ENCODE measurements around the gene STX18.
"Not testable (repeated sequence)": the region's sequence is repeated elsewhere in the genome, so short reads cannot be mapped to it uniquely, and the experiment has no call there.

STX18 gene

DNA sequence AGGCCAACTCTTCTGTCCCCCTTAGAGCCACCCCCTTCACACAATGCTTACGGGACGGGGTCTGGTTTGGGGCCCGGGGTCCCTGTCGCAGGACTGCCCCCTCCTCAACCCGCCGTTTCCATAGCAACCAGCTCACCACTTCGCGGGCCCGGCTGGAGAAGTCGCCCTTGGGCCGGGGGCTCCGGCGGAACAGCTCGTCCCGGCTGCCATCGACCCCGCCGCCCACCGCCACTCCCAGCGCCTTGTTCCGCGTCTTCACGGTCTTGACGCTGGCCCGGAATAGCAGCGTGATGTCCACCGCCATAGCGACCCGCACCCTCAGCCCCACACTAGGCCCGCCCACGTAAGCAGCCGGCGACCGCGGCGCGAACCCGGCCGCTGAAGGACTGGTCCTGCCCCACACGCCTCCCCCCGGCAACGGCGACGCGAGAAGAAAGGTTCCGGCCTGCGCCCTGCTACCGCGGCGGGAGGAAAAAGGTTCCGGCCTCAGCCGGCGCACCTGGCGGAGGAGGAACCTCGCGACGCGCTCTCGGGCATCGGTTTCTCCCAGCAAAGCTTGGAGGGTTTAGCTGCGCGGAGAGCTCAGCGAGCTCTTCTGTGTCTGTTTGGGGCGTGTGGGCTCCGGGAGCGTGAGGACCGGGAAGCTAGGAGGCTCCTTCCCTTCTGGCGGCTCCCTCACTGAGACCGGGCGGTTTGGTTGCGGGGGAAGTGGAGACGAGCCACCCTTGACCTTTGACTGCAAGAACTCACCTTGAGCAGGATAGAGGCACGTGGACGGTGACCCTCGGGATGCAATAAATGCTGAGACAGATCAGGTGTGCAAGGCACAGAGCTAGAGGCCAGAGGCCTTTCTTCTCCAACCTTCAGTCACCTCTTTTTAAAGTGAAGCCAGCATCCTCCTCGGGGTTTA lies at the start of gene STX18:
Gene STX18 (minus strand): TSS at position 388 of the 910 bp plus-strand sequence. CDS start 84 bp downstream, at position 304.
- peak; percentile 78 for DNase-seq

DNA sequence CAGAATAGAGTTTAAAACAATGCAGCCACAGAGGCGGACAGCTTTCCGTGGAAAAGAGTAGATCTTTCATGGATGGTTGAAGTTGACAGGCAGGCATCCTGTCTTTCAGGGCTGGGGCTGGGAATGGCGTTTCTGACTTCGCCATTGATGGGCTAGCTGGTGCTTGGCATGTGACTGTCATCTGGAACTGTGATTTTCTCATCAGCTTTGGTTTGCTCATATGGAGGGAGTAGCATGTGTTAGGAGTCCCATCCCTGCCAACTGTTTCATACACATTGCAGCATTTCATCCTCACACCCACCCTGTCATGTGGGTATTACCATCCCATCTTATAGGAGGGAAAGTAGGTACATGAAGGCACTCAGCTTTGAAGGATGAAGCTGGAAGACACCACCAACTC lies 49.2 kb upstream of the STX18 start:
- no peak for DNase-seq

DNA sequence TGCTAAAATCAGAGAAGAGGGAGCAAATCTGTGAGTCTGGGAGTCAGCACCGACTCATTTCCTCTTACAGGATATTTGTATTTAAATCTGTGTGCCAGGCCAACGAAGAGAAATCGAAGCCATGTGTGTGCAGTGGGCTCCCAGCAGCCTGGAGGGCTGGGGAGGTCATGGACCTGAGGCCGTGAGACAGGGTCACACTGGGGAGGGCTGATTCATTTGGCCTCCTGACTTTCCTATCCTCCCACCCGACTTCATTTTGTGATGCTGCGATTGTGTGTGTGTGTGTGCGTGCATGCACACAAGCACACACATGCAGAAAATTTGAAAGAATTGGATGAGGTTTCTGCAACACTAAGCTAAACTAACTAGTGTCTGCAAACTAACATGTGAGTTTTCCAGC lies 48.7 kb upstream of the STX18 start:
- no peak for DNase-seq

DNA sequence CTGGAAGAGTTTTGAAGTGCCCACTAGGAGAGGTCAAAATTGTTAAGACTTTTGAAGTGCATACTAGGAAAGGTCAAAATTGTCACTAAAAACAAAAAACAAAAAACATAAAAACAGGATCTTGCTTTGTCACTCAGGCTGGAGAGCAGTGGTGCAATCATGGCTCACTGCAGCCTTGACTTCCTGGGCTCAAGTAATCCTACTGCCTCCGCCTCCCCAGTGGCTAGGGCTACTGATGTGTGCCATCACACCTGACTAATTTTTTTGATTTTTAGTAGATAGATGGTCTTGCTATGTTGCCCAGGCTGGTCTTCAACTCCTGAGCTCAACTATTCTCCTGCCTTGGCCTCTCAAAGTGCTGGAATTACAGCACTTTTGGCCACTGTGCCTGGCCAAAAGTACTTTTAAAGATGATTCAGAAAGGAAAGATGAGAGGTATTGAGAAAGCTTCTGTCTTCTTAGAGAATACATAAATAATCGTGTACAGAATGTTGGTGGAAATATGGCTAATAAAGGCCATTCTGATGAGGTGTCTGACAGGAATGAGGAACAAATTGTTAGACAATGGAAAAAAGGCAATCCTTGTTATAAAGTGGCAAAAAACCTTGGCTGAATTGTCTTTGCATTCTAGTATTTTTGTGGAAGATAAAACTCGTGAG lies 43.3 kb upstream of the STX18 start:
- no peak for DNase-seq

DNA sequence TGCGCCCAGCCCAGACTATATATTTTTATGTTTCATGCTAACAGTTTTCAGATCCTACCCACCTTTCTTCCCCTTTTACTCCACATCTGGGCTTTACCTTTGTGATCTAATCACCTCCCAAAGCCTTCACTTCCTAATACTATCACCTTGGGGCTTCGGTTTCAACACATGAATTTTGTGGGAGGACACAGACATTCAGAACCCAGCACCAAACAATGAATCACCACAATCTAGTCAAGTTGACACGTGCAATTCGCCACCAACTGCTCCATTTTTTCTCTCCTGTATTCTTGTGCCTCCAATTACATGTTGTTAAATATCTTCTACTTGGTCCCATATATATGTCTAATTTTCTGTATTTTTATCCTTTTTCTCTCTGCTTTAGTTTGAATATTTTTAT lies 41.8 kb upstream of the STX18 start:
- DNase-seq: no peak

DNA sequence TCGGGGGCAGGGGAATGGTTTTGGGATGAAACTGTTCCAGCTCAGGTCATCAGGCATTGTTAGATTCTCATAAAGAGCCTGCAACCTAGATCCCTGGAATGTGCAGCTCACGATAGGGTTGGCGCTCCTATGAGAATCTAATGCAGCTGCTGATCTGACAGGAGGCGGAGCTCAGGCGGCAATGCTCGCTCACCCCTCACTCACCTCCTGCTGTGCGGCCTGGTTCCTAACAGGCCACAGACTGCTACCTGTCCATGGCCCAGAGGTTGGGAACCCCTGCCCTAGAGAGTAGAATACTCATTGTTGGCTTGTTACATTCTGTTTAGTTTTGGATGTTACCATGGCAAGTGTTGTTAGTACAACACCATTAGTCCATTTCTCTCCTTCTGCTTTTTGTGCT lies 40.8 kb upstream of the STX18 start:
- no peak for DNase-seq

DNA sequence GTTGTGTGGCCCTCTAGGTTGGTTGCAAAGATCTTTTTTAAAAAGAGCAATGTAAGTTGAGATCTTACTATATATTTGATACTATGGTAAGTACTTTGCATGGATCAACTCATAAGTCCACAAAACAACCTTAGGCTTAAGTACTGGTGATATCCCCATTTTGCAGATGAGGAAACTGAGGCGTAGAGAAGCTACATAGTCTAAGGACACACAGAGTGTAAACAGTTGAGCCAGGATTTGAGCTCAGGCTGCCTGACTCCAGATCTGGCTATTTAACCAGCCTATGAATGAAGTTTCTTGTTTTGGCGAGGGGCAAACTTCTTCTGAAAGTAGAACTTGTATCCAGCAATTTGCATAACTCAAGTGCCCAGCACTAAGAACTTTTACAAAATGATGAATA lies 38.6 kb upstream of the STX18 start:
- DNase-seq: no peak

DNA sequence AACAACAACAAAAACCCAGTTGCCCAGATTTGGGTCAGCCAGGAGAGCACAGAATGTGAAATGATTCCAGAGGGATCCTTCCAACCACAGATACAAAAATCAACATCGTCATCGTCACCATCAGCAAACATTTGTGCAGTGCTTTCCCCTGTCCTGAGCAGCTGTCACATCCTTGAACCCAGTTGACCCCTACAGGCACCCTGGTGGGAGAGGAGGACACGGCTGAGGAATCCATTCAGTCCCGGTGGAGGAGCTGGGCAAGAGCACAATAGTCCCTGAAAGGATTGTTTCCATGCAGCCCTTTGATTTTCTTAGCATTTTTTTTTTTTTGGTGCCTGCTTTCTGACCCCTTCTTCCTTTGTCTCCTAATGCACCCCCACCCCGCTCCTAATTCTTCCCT lies 37.1 kb upstream of the STX18 start:
- no peak for DNase-seq

DNA sequence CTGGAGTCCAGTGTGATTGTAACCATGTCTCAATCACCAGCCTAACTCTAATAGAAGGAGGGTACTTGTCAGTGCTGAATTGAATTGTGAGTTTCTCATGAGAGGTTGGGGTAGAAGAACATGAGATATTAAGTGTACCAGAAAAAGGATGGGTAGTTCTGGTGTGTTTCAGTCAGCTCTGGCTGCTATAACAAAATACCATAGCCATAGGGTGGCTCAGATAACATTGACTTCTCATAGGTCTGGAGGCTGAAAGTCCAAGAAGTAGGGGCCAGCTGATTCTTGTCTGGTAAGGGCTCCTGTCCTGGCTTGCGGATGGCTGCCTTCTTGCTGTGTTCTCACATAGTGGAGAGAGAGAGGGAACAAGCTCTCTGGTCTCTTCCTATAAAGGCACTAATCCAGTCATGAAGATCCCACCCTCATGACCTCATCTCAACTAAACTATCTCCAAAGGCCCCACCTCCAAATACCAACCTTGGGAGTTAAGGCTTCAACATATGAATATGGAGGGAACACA lies 35.6 kb upstream of the STX18 start:
- DNase-seq: no peak

DNA sequence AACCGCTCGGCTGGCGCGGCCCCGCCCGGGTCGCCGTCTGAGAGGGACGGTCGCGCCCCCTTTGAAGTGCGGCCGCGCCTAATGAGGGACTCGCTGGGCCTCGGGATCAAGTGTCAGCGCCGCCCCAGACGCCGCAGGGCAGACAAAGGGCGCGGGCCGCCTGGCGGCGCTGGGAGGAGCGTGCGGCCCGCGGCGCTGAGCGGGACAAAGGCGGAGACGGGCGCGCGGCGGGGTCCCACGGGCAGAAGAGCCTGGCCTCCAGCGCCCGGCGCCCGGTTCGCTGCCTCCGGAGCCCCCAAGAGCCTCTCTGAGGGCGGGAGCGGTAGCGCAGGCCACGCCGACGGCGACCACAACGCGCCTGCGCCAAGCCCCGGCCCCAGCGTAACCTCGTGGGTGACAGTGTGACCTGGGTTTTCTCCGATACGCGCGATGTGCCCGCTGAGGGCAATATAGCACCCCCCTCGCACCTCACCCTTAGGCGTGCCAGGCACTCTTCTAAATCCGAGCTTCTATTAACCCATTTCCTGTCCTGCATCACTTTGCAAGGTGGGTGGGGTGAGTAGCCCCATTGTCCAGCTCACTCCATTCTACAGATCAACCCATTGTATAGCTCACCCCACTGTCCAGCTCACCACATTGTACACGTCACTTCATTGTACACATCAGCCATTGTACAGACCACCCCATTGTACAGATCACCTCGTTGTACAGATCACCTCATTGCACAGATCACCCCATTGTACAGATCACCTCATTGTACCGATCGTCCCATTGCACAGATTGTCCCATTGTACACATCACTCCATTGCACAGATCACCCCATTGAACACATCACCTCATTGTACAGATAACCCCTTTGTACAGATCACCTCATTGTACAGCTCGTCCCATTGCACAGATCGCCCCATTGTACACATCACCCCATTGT lies 33.7 kb upstream of the STX18 start:
- peak; percentile 65 for DNase-seq

DNA sequence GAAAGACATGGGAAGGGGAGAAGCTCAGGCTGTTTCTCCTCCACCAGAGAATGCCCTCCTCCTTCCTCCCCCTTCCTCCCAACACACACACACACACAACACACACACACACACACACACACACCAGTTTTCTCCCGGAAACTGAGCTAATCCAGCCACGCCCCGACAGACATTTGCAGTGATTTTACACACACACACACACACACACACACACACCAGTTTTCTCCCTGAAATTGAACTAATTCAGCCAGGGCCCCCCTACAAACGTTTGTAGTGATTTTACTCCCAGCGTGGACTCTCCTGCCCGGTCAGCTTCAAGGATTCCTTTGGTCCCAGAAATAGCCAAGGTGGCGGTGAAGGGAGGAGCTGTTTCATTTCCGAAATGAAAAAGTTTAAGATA lies 32.9 kb upstream of the STX18 start:
- no peak for DNase-seq

DNA sequence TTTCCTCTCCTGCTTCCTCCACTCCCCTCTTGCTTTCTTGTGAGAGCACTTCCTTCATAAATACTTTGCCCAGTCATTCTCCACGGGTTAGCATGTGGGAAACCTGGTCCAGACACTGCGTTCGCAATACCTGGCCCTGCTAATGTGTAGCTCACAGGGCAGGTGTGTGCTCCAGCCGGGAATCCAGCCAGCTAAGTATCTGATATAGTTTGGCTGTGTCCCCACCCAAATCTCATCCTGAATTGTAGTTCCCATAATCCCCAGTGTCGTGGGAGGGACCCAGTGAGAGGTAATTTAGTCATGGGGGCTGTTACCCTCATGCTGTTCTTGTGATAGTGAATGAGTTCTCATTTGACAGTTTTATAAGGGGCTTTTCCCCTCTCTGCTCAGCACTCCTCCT lies 32.2 kb upstream of the STX18 start:
- no peak for DNase-seq

DNA sequence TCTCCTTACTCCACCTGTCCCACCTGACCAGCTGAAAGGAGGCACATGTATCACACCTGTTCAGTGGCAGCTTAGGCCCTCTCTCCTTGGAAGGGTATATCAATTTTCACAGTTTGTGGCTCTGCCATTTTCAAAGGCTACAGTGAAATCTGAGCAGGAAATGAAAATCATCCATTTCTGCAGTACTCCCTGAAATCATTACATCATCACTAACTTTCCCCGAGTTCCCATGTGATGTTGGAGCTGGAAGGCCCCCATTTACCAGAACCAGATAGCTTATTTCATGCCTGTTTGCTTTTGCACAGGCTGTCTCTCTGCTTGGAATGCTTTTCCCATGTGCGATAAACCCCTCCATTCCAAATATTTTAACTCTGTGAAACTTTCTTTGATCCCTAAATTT lies 31.0 kb upstream of the STX18 start:
- no peak for DNase-seq

DNA sequence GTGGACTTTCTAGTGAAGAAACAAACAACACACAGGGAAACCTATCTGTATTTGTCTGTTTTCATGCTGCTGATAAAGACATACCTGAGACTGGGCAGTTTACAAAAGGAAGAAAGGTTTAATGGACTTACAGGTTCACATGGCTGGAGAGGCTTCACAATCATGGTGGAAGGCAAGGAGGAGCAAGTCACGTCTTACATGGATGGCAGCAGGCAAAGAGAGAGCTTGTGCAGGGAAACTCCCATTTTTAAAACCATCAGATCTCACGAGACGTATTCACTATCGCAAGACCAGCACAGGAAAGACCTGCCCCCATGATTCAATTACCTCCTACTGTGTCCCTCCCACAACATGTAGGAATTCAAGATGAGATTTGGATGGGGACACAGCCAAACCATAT lies 28.0 kb upstream of the STX18 start:
- not testable (repeated sequence) for DNase-seq

DNA sequence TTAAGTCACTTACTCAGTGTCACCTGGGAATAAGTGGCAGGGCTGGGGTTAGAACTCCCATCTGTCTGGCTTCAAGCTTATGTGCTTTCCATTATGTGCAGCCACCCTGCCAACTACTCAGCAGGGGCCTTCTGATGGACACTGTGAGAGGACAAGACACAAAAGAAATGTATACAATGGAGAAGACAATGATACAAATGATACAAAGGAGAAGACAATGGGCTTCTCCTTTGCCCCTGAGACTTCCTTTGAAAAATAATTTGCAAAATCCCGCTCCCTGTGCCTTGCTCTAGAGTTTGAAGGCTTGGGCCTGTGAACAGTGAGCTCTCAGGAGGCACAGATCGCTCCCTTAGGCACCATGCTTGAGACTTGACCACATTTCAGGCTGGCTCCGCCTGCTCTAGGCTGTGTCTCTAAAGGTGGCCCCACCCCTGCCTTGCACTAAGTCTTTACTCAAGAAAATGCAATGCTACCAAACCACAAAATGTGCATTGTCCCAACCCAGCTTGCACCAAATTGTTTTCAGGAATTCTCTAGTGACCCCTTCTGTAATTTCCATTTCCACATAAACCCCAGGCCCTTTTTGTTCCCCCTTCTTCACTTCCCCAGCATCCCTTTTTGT lies 27.1 kb upstream of the STX18 start:
- DNase-seq: no peak

DNA sequence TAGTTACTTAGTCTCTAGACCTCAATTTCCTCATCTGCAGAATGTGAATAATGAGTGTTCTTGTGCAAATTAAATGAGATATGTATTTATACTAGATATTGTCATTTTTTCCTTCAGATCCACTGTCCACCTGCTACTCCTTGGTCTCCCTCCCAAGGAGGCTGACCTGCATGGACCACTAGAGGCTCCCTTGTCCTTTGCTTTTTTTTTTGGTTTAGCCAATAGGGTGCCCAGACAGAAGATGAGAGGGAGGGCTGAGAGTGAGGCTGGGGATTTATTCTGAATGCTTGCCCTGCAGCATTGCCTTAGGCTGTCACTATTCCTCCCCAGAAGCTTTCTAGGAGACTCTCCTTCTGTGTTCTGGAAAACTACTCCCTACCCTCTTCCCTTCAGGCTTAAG lies 24.5 kb upstream of the STX18 start:
- DNase-seq: not testable (repeated sequence)

DNA sequence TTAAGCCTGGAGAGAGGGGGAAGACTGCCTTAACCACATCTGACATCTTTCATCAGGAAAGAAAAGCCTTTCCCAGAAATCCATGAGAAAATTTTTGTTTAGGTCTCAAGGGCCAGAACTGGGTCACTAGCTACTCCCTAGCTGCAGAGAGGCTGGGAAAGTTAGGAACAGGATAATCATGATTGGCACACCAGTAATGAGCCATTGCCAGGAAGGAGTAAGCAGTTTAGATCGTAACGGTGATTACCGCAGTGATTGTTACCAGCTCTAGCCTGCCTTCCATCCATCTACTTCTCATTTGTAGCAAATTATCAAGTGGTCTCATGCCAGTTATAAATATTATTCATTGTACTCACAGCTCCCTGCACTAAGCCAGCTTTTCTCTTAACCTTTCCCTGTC lies 22.7 kb upstream of the STX18 start:
- no peak for DNase-seq

DNA sequence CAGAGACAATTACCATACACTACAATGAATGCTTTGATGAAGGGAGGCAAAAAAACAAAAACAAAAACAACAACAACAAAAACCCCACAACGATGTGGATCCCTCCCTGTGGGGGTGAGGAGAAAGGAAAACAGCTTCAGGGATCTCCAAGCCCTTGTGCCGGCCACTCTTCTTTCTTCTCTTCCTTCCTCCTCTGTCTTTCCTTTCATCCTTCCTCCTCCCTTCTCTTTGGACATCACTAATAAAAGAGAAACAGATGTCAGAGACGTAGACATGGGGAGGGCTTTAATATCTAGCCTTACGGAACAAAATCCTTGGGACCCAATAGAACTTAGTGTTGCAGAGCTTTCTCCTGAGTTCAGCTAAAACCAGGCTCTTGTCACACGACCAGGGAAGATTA lies 18.8 kb upstream of the STX18 start:
- no peak for DNase-seq

DNA sequence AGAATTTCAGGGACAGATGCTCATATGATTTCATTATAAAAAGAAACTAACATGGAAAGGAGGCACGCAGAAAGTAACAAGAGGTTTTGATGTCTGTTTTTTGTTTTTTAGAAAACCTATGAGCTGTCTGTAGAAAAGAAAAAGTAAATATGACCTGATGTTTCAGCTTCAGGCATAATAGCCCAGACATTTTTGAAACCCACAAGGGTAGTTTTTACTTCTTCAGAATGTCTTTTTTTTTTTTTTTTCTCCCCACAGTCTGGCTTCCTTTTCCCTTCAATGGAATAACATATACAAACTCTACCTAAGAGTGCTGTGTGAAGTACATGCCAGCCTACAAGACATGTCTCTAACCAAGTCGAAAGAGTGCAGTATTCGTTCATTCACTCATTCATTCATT lies 18.3 kb upstream of the STX18 start:
- no peak for DNase-seq

DNA sequence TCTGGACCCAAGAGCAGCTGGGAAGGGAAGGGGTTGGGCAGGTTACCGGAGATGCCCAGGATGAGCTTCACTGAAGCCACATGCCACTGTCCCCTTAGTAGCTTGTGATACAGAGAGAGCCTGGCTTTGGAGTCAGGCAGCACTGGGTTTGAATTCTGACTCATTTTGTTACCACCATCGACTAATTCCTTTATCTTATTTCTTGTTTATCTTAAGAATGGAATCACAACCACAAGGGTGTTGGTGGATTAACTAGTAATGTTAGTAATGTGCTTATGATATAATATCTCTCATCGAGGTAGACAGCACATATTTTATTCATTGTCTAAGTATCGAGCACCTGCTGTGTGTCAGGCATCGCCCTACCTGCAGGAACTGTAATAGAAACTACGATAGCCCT lies 17.7 kb upstream of the STX18 start:
- no peak for DNase-seq

DNA sequence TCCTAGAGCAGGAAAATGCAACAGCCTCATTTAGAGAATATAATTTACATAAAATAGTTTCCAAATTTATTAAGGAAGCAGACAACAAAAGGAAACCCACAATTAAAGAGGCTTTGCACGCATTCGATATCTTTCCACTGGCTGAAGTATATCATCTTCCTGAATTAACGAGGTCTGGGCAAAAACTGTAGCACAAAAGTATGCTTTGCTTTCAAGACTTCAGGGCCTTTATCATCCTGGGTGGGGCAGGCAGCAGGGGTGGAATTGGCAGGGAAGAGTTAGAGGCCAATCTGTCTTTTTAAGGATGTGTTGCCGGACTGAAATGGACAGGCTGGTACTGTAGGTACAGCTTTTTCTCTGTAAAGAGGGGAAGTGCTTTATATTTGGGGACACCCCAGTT lies 17.0 kb upstream of the STX18 start:
- no peak for DNase-seq

DNA sequence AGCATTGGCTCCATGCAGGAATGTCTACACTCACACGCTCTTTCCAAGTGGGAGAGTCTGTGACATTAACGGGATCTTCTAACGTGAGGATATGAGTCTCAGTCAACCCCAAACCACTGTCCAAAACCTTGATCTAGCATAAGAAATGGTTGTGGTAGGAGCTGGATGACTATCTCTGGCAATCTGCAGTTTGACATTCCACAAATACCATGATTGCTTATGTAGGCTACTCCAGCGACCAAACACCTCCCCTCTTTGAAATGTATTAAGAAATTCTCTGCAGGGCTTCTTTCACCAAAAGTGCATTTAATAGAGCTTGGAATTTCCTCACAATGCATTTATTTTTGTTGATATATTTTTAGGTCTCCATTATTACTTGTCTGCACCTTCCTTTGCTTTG lies 14.1 kb upstream of the STX18 start:
- DNase-seq: no peak

DNA sequence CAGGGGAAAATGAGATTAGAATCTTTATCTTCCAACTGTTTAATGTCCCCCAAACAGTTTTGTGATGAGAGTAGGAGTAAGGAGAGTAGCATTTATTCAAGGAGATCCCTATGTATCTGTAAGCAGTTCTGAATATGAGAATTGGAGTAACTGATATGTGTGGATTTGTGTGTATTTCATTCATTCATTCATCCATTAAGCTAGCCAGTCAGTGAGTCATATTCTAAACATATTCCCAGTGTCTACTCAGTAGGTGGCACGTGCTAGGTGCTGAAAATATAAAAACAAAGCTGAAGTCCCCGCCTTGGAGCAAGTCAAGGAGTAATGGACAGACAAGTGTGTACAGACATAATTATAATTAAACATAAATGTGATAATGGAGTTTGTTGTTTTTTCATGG lies 12.4 kb upstream of the STX18 start:
- DNase-seq: no peak

Data from NCI-H2029 (cell line).